Smooth muscle cell (in vitro differentiated cells): ENCODE measurements around the gene DEXI. TPM values are rescaled to one million over a fixed set of nuclear protein-coding genes. Genes with fewer than 3 reads are reported as not detected.

Experiments
- DNase-seq: peaks from one replicate; lab custom pipeline; 2025; ENCODE audit not compliant: unreplicated experiment; lab: John Stamatoyannopoulos, UW
- H2AFZ ChIP-seq: fragments of 200-600 bp; sonication (generic); 2 replicates; pipeline ENCODE4 v1.6.0; 2016; ENCODE audit warnings: antibody characterized with exemption, low read depth, mild to moderate bottlenecking
- H3F3A ChIP-seq: fragments of 200-600 bp; sonication (generic); 2 replicates; pipeline ENCODE4 v1.6.0; 2017; ENCODE audit warnings: antibody characterized with exemption, low read depth
- H3K27ac ChIP-seq: fragments of 200-600 bp; sonication (generic); 2 replicates; pipeline ENCODE4 v1.5.1; 2016; ENCODE audit warnings: low read depth, mild to moderate bottlenecking
- H3K27me3 ChIP-seq: fragments of 200-600 bp; sonication (generic); 2 replicates; pipeline ENCODE4 v1.6.1; 2016; ENCODE audit warnings: low read depth, mild to moderate bottlenecking
- H3K36me3 ChIP-seq: fragments of 200-600 bp; sonication (generic); 2 replicates; pipeline ENCODE4 v1.5.1; 2016; ENCODE audit warnings: low read depth
- H3K4me1 ChIP-seq: fragments of 200-600 bp; sonication (generic); 2 replicates; pipeline ENCODE4 v1.5.1; 2016; ENCODE audit warnings: low read depth
- H3K4me2 ChIP-seq: fragments of 200-600 bp; sonication (generic); 2 replicates; pipeline ENCODE4 v1.6.0; 2016; ENCODE audit warnings: mild to moderate bottlenecking
- H3K4me3 ChIP-seq: fragments of 200-600 bp; sonication (generic); 2 replicates; pipeline ENCODE4 v1.5.1; 2016; ENCODE audit warnings: mild to moderate bottlenecking
- H3K79me2 ChIP-seq: fragments of 200-600 bp; sonication (generic); 2 replicates; pipeline ENCODE4 v1.6.0; 2016; ENCODE audit warnings: low read depth, mild to moderate bottlenecking
- H3K9ac ChIP-seq: fragments of 200-600 bp; sonication (generic); 2 replicates; pipeline ENCODE4 v1.6.0; 2016; ENCODE audit warnings: low read depth
- H3K9me3 ChIP-seq: fragments of 200-600 bp; sonication (generic); replicated peaks from 2 replicates; pipeline ENCODE4 v1.5.1; 2016; ENCODE audit warnings: low read depth
- H4K20me1 ChIP-seq: fragments of 200-600 bp; sonication (generic); 2 replicates; pipeline ENCODE4 v1.6.0; 2016; ENCODE audit warnings: low read depth
- WGBS: methylation state at CpG from one replicate; pipeline ENCODE4 v1.1.7; 2016; ENCODE audit warnings: low lambda C conversion rate; 5-methylcytosine and 5-hydroxymethylcytosine counted together
- polyA plus RNA-seq: library from polyadenylated mRNA; unstranded; fragments of >200 nt; fragmentation: Nextera tagmentation; extraction: Ambion mirVana; gene quantifications from 2 replicates; pipeline ENCODE4 v1.2.1, GENCODE V29; 2016
- total RNA-seq: library from RNA; depleted of rRNA; stranded (reverse); fragments of >200 nt; gene quantifications from 2 replicates; pipeline ENCODE4 v1.2.3, GENCODE V29; 2014
- TF ChIP-seq, protein P1 (sequence below): fragments of 200-600 bp; sonication (generic); IDR thresholded peaks from 2 replicates; pipeline ENCODE4 v1.5.1; 2017; ENCODE audit warnings: borderline replicate concordance, mild to moderate bottlenecking, antibody characterized with exemption; ENCODE audit not compliant: insufficient read depth, poor library complexity, severe bottlenecking

The DEXI gene
- total and polyA plus RNA-seq, 2 experiments from 2014 or later: 58.5 to 71.8 TPM

DNA sequence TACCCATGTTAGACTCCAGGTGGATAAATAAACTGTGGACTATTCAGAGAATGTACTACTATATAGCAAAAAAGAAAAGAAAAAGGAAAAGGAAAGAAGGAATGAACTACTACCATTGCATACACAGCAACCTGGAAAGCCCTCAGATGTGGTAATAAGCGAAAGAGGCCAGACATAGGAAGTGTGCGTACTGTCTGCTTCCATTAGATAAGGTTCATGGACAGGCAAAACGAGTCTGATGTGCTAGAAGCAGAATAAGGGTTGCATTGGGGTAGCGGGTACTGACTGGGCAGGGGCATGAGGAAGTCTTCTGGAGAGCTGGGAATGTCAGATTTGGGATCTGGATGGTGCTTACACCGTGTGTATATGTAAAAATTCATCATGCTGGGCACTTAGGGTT is 23.9 kb upstream of the DEXI start:
- H3F3A ChIP-seq: no peaks in the 10 kb centered on the region
- H3K4me3 ChIP-seq: no peak overlapping the region
- no peak overlapping the region for H3K4me2 ChIP-seq
- 89% methylated on average over 5 of the region's 5 CpGs for WGBS
- H3K9ac ChIP-seq: no peak overlapping the region
- H3K79me2 ChIP-seq: peaks cover 3% of the 10 kb centered on the region
- no peaks in the 10 kb centered on the region for H3K4me1 ChIP-seq
- no peak overlapping the region for H3K27ac ChIP-seq
- H3K27me3 ChIP-seq: no peaks in the 10 kb centered on the region
- TF ChIP-seq, protein P1, sequence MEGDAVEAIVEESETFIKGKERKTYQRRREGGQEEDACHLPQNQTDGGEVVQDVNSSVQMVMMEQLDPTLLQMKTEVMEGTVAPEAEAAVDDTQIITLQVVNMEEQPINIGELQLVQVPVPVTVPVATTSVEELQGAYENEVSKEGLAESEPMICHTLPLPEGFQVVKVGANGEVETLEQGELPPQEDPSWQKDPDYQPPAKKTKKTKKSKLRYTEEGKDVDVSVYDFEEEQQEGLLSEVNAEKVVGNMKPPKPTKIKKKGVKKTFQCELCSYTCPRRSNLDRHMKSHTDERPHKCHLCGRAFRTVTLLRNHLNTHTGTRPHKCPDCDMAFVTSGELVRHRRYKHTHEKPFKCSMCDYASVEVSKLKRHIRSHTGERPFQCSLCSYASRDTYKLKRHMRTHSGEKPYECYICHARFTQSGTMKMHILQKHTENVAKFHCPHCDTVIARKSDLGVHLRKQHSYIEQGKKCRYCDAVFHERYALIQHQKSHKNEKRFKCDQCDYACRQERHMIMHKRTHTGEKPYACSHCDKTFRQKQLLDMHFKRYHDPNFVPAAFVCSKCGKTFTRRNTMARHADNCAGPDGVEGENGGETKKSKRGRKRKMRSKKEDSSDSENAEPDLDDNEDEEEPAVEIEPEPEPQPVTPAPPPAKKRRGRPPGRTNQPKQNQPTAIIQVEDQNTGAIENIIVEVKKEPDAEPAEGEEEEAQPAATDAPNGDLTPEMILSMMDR: no peak
- H2AFZ ChIP-seq: no peak overlapping the region
- no peaks in the 10 kb centered on the region for H3K36me3 ChIP-seq
- DNase-seq: no peak
- H3K9me3 ChIP-seq: no peaks in the 10 kb centered on the region
- H4K20me1 ChIP-seq: peaks cover 38% of the 10 kb centered on the region

DNA sequence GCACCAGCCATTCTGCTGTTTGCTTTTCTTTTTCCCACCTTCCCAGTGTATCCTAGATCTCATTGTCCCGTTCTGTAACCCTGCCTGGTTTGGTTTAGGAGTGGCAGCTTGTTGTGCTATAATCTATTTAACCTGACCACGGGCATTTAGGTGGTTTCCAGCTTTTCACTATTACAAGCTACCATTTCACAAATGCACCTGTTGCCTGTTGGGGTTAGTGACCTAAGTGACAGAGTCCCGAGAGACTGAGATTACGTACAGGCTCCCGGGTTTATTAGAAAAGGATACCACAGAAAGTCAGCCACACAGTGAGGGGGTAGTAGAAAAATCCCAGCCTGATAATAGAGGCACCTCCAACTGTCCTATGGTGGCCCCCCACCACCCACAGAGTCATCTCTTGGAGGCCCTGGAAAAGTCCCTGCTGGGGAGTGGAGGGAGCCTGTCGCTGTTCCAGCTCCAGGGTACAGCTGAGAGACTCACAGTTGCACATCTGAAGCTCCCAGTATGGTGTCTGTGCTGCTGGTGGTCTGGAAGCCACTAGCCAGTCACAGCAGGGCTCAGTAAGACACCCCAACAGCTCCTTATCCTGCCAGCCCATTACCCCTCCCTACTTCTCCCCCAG is 23.3 kb upstream of the DEXI start:
- Histone ChIP-seq H3K4me2 (no peak overlapping the region), H3K4me3 (no peak overlapping the region), H3K36me3 (no peaks in the 10 kb centered on the region), H3F3A (peaks cover 2% of the 10 kb centered on the region), H3K27me3 (no peaks in the 10 kb centered on the region), H4K20me1 (peaks cover 38% of the 10 kb centered on the region), H3K27ac (no peak overlapping the region), H3K9ac (no peak overlapping the region), H2AFZ (no peak overlapping the region), H3K9me3 (no peaks in the 10 kb centered on the region), H3K79me2 (peaks cover 3% of the 10 kb centered on the region), H3K4me1 (peaks cover 5% of the 10 kb centered on the region)
- WGBS: 89% methylated on average over 6 of the region's 6 CpGs
- DNase-seq: no peak
- TF ChIP-seq, protein P1: no peak

DNA sequence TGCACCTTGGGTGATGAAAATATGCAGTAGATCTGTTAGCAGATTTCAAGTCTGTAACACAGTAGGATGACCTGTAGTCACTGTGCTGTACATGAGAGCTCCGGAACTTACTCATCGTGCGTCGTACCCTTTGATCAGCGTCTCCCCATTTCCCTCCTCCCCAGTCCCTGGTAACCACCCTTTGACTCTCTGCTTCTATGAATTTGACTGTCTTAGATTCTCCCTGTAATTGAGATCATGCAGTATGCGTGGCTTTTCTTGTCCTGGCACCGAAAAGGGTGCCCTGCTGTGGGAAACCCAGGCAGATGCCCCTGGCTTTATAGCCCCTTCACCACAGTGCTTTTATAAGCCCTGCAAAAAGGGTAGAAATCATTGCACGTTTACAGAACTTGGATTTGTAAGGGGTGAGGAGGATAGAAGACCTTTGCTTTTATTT is 22.6 kb upstream of the DEXI start:
- WGBS: 96% methylated on average over 8 of the region's 8 CpGs
- peaks cover 6% of the 10 kb centered on the region for H3K4me1 ChIP-seq
- TF ChIP-seq, protein P1: no peak

More for the DNA sequence above, 22.6 kb upstream of the DEXI start:
- peaks cover 38% of the 10 kb centered on the region for H4K20me1 ChIP-seq
- H3K79me2 ChIP-seq: peaks cover 3% of the 10 kb centered on the region
- H3K4me2 ChIP-seq: no peak overlapping the region
- H3K4me3 ChIP-seq: no peak overlapping the region
- DNase-seq: no peak
- no peaks in the 10 kb centered on the region for H3K27me3 ChIP-seq
- peaks cover 5% of the 10 kb centered on the region for H3F3A ChIP-seq
- no peak overlapping the region for H3K27ac ChIP-seq
- no peaks in the 10 kb centered on the region for H3K9me3 ChIP-seq
- no peak overlapping the region for H2AFZ ChIP-seq
- no peaks in the 10 kb centered on the region for H3K36me3 ChIP-seq
- H3K9ac ChIP-seq: no peak overlapping the region
